ENCODE results near the gene ADCY2.
"Not testable (repeated sequence)": the region's sequence is repeated elsewhere in the genome, so short reads cannot be mapped to it uniquely, and the experiment has no call there.

The ADCY2 gene

GRCh38 chr5:7395432-7395946 is 449 bp upstream of the ADCY2 start:
- no peak for DNase-seq (ENCODE audit: low read depth)

- no peak for DNase-seq (ENCODE audit: low read depth)
These were observed 946 bp downstream of the ADCY2 start for GRCh38 chr5:7396713-7397454.

- DNase-seq (ENCODE audit: low read depth), result no peak
These were observed 2.0 kb downstream of the ADCY2 start for GRCh38 chr5:7397937-7398336.

- DNase-seq (ENCODE audit: low read depth), result no peak
These were observed 2.8 kb downstream of the ADCY2 start for GRCh38 chr5:7398596-7399280.

GRCh38 chr5:7405277-7405676 is 9.3 kb downstream of the ADCY2 start:
- no peak for DNase-seq (ENCODE audit: low read depth)

- DNase-seq (ENCODE audit: low read depth), result no peak
These were observed 15.1 kb downstream of the ADCY2 start for GRCh38 chr5:7410936-7411511.

- no peak for DNase-seq (ENCODE audit: low read depth)
These were observed 16.5 kb downstream of the ADCY2 start for GRCh38 chr5:7412409-7412808.

- DNase-seq (ENCODE audit: low read depth), result no peak
These were observed 19.2 kb downstream of the ADCY2 start for GRCh38 chr5:7415123-7415522.

GRCh38 chr5:7415587-7416535 is 19.9 kb downstream of the ADCY2 start:
- DNase-seq (ENCODE audit: low read depth), result no peak

- no peak for DNase-seq (ENCODE audit: low read depth)
These were observed 22.3 kb downstream of the ADCY2 start for GRCh38 chr5:7418276-7418675.

GRCh38 chr5:7419367-7419766 is 23.4 kb downstream of the ADCY2 start:
- DNase-seq (ENCODE audit: low read depth), result no peak

GRCh38 chr5:7419846-7420245 is 23.9 kb downstream of the ADCY2 start:
- DNase-seq (ENCODE audit: low read depth), result no peak

- no peak for DNase-seq (ENCODE audit: low read depth)
These were observed 24.8 kb downstream of the ADCY2 start for GRCh38 chr5:7420510-7421280.

- DNase-seq (ENCODE audit: low read depth), result no peak
These were observed 26.6 kb downstream of the ADCY2 start for GRCh38 chr5:7422316-7423106.

GRCh38 chr5:7423231-7423630 is 27.3 kb downstream of the ADCY2 start:
- not testable (repeated sequence) for DNase-seq (ENCODE audit: low read depth)

- DNase-seq (ENCODE audit: low read depth), result no peak
These were observed 29.9 kb downstream of the ADCY2 start for GRCh38 chr5:7425830-7426229.

GRCh38 chr5:7426284-7426683 is 30.3 kb downstream of the ADCY2 start:
- DNase-seq (ENCODE audit: low read depth), result no peak

GRCh38 chr5:7434914-7435313 is 39.0 kb downstream of the ADCY2 start:
- no peak for DNase-seq (ENCODE audit: low read depth)

GRCh38 chr5:7435503-7435902 is 39.6 kb downstream of the ADCY2 start:
- no peak for DNase-seq (ENCODE audit: low read depth)

- DNase-seq (ENCODE audit: low read depth), result no peak
These were observed 40.6 kb downstream of the ADCY2 start for GRCh38 chr5:7436521-7436920.
